ENCODE measurements around the gene RNF182.

Gene RNF182

GRCh38 chr6:14000901-14001300 lies 76.1 kb downstream of the RNF182 start:
- H3K4me3 ChIP-seq (ENCODE audit: low read length): no peak overlapping the region
- DNase-seq (ENCODE audit: low read depth): peak; percentile 37
- no peak for TF ChIP-seq CTCF (conservative IDR thresholded peaks at IDR 0.05; ENCODE audit: low read length)

- peak; percentile 98 for DNase-seq (ENCODE audit: low read depth)
- no peak for TF ChIP-seq CTCF (conservative IDR thresholded peaks at IDR 0.05; ENCODE audit: low read length)
- H3K4me3 ChIP-seq (ENCODE audit: low read length): peak overlapping the region; percentile 31
Observed at GRCh38 chr6:14001329-14002012, 76.7 kb downstream of the RNF182 start.

- H3K4me3 ChIP-seq (ENCODE audit: low read length): no peak overlapping the region
- DNase-seq (ENCODE audit: low read depth): no peak
- no peak for TF ChIP-seq CTCF (conservative IDR thresholded peaks at IDR 0.05; ENCODE audit: low read length)
Observed at GRCh38 chr6:14002176-14002947, 77.6 kb downstream of the RNF182 start.

DNA sequence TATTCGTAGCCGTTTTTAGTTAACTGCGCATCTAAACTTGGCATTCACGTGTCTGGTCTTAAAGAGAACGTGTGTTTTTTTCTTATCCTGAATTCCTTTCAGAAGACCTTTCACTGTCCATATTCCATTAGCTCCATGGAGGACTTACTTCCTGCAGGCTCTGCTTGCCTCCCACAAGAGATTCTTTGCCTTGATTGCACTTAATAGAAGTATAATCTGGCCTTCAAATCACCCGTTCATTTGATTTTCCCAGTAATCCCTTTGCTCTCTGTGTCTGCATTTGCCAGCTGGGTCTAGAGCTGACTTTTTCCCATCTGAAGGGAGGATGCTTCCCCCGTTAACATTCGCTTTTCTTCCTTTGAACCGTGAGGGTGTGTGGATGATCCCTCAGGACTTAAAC lies 79.5 kb downstream of the RNF182 start:
- DNase-seq (ENCODE audit: low read depth): no peak
- TF ChIP-seq CTCF (conservative IDR thresholded peaks at IDR 0.05; ENCODE audit: low read length): no peak
- no peak overlapping the region for H3K4me3 ChIP-seq (ENCODE audit: low read length)

- no peak overlapping the region for H3K4me3 ChIP-seq (ENCODE audit: low read length)
- DNase-seq (ENCODE audit: low read depth): no peak
- no peak for TF ChIP-seq CTCF (conservative IDR thresholded peaks at IDR 0.05; ENCODE audit: low read length)
Observed at GRCh38 chr6:14008809-14009208, 84.1 kb downstream of the RNF182 start.

- no peak for DNase-seq (ENCODE audit: low read depth)
- H3K4me3 ChIP-seq (ENCODE audit: low read length): no peak overlapping the region
- TF ChIP-seq CTCF (conservative IDR thresholded peaks at IDR 0.05; ENCODE audit: low read length): no peak
Observed at GRCh38 chr6:14009431-14009830, 84.7 kb downstream of the RNF182 start.

GRCh38 chr6:14010275-14010674 lies 85.5 kb downstream of the RNF182 start:
- no peak for TF ChIP-seq CTCF (conservative IDR thresholded peaks at IDR 0.05; ENCODE audit: low read length)
- DNase-seq (ENCODE audit: low read depth): no peak
- no peak overlapping the region for H3K4me3 ChIP-seq (ENCODE audit: low read length)
